Transverse colon (tissue), 4 donors: ENCODE data around the gene TEX19. TPM values are rescaled to one million over a fixed set of nuclear protein-coding genes. Genes with fewer than 3 reads are reported as not detected.
"Not testable (repeated sequence)": the region's sequence is repeated elsewhere in the genome, so short reads cannot be mapped to it uniquely, and the experiment has no call there.

Source experiments
- DNase-seq: peaks from one replicate; pipeline ENCODE4 v3.0.0-alpha.2; 2019
- H3K27ac ChIP-seq, 4 donors: fragments of 200-600 bp; sonication (generic); 2 replicates each; pipeline ENCODE4 v1.5.1; 2016 to 2018; ENCODE audit warnings: inconsistent platforms in 4 of 4
- H3K27me3 ChIP-seq: fragments of 200-600 bp; sonication (generic); 2 replicates; pipeline ENCODE4 v1.5.1; 2017; ENCODE audit warnings: inconsistent platforms
- H3K36me3 ChIP-seq, 4 donors: fragments of 200-600 bp; sonication (generic); 2 replicates each; pipeline ENCODE4 v1.5.1; 2017 to 2019; ENCODE audit warnings: inconsistent platforms in 4 of 4
- H3K4me1 ChIP-seq, 4 donors: fragments of 200-600 bp; sonication (generic); 2 replicates each; pipeline ENCODE4 v1.5.1; 2017 to 2020; ENCODE audit warnings: inconsistent platforms in 4 of 4
- H3K4me3 ChIP-seq, 4 donors: fragments of 200-600 bp; sonication (generic); 1 replicate in 1 of 4; 2 replicates in 3 of 4; pipeline versions ENCODE4 v1.5.1 to v1.6.1; 2017 to 2019; ENCODE audit warnings: inconsistent platforms in 4 of 4
- H3K9me3 ChIP-seq, 2 donors: fragments of 200-600 bp; sonication (generic); 2 replicates each; pipeline ENCODE4 v1.5.1; 2017 to 2019; ENCODE audit warnings: inconsistent platforms in 2 of 2
- EP300 ChIP-seq: sonication (generic); formaldehyde crosslinking; IDR thresholded peaks from one replicate; pipeline ENCODE4 v1.6.1; 2017; ENCODE audit warnings: antibody characterized with exemption, low read depth
- POLR2A ChIP-seq: fragments of 450-650 bp; IDR thresholded peaks from one replicate; pipeline ENCODE4 v1.6.1; 2016; ENCODE audit warnings: antibody characterized with exemption, mild to moderate bottlenecking, moderate library complexity
- POLR2AphosphoS5 ChIP-seq, 3 donors: sonication (generic); formaldehyde crosslinking; IDR thresholded peaks; one replicate each; pipeline ENCODE4 v1.6.1; 2016; ENCODE audit warnings: antibody characterized with exemption in 3 of 3
- WGBS, 2 donors: methylation state at CpG; one replicate each; pipeline ENCODE4 v1.1.5; 2018; ENCODE audit warnings: low coverage in 1 of 2; 5-methylcytosine and 5-hydroxymethylcytosine counted together
- in situ Hi-C, 4 donors: fragments of 200-750 bp; cut with MboI; loops; one replicate each; pipeline versions ENCODE4 v1.15.0 to v1.15.1; 2017; ENCODE audit warnings: low sequenced_read_pairs in 3 of 4, low pct_ligation_motif_present in 1 of 4, low pct_unique_long_range_greater_than_20kb in 1 of 4
- intact Hi-C: fragments of 100-400 bp; cut with DNase I; formaldehyde crosslinking; loops from one replicate; pipeline ENCODE4 v1.15.1; 2023; ENCODE audit warnings: low total_unique reads
- total RNA-seq, 4 donors: library from RNA; depleted of rRNA; stranded (reverse); fragments of >200 nt; gene quantifications; one replicate each; pipeline ENCODE4 v1.1.0, GENCODE V29; 2016
- TF ChIP-seq, protein P1 (sequence below), 5 experiments: fragments of 200-600 bp in 3 of 5; fragments of 450-650 bp in 2 of 5; sonication (generic) in 3 of 5; IDR thresholded peaks; 1 replicate in 2 of 5; 2 replicates in 3 of 5; pipeline ENCODE4 v1.5.1; 2016 to 2017; ENCODE audit warnings: antibody characterized with exemption in 5 of 5, inconsistent platforms in 3 of 5, mild to moderate bottlenecking in 2 of 5, moderate library complexity in 1 of 5

Gene TEX19
- total RNA-seq, 4 donors from 2014 or later = not detected

DNA sequence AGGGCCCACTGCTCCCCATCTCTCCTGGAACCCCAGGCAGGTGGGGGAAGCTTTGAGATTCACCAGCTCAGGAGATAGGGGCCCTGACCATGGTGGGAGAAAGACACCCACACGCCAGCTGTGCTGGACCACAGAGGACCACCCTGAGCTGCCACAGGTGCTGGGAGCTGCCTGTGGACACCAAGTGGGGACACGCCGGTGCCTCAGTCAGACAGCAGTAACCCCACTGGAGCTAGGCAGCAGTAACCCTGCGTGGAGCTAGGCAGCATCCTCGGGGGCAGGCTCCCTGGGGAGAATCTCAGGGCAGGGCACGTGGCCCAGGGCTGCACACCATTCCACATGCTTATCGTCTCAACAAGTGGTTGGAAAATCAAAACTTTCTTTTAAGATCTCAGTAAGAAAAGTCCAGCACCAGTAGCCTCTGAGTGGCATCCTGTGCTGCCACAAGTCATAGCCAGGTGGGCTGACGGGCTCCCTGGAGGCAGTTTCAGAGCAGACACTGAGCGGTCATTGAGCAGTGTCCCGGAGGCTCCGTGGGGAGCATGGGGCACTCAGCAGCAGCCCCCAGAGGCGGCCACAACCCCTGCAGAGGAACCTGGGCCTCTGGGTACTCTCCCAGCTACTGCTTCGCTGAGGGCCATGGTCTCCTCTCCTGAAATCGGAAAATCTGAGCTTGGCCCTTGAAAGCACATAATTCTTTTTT, 51.1 kb downstream of the TEX19 start:
- no peak overlapping the region for H3K27ac ChIP-seq
- H3K36me3 ChIP-seq = no peaks in the 10 kb centered on the region
- WGBS, 2 donors = 91 to 100% methylated on average over 6 to 12 of the region's 14 CpGs
- H3K27me3 ChIP-seq = no peaks in the 10 kb centered on the region
- H3K9me3 ChIP-seq = no peaks in the 10 kb centered on the region
- peaks cover 0 to 6% (median 5%) of the 10 kb centered on the region in 4 donors for H3K4me1 ChIP-seq
- H3K4me3 ChIP-seq = no peak overlapping the region
- DNase-seq = no peak
- intact Hi-C loops (loop anchor here (5.0 kb wide), 1 partner anchor 53 kb away; the partner anchor contains the start of gene TEX19), in situ Hi-C loops (loop anchor here in 1 of 4 donors (10.0 kb wide), 1 partner anchor 55 kb away; the partner anchor contains the start of gene TEX19)
- no peak for TF ChIP-seq POLR2A
- no peak for TF ChIP-seq EP300
- TF ChIP-seq, protein P1, sequence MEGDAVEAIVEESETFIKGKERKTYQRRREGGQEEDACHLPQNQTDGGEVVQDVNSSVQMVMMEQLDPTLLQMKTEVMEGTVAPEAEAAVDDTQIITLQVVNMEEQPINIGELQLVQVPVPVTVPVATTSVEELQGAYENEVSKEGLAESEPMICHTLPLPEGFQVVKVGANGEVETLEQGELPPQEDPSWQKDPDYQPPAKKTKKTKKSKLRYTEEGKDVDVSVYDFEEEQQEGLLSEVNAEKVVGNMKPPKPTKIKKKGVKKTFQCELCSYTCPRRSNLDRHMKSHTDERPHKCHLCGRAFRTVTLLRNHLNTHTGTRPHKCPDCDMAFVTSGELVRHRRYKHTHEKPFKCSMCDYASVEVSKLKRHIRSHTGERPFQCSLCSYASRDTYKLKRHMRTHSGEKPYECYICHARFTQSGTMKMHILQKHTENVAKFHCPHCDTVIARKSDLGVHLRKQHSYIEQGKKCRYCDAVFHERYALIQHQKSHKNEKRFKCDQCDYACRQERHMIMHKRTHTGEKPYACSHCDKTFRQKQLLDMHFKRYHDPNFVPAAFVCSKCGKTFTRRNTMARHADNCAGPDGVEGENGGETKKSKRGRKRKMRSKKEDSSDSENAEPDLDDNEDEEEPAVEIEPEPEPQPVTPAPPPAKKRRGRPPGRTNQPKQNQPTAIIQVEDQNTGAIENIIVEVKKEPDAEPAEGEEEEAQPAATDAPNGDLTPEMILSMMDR (IDR thresholded peaks at IDR 0.05) = no peak
- TF ChIP-seq POLR2AphosphoS5 (IDR thresholded peaks at IDR 0.05) = no peak

DNA sequence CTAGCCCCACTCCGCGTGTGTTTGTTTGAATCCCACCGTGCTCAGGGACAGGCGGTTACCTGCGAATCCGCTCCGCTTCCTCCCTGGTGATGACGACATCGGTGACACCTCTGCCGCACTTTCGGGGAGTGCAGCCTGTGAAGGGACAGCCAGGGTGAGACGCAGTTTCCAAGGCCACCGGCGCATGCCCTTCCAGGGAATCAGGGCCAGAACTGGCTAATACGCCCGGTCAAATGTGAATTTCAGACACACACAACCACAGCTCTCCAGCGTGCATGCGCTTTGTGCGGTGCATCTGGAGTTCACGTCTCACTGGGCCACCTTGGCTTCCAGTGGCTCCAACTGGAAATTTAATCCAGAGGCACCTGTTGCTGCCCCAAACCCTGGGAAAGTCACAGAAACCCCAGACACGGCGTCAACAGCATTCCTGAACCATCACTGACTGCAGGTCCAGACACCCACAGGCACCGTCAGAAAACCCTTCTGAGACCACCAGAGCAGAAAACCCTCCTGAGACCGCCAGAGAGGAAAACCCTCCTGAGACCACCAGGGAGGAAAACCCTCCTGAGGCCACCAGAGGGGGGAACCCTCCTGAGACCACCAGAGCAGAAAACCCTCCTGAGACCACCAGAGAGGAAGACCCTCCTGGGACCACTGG, 52.5 kb downstream of the TEX19 start:
- Histone ChIP-seq H3K27me3 (no peaks in the 10 kb centered on the region), H3K36me3 (no peaks in the 10 kb centered on the region), H3K27ac (no peak overlapping the region), H3K4me3 (no peak overlapping the region), H3K9me3 (no peaks in the 10 kb centered on the region), H3K4me1 (peaks cover 0 to 6% (median 5%) of the 10 kb centered on the region in 4 donors)
- DNase-seq = no peak
- TF ChIP-seq POLR2A (no peak), EP300 (no peak), POLR2AphosphoS5 (IDR thresholded peaks at IDR 0.05) (no peak)
- TF ChIP-seq, protein P1 (IDR thresholded peaks at IDR 0.05) = no peak
- in situ Hi-C loops (loop anchor here in 1 of 4 donors (10.0 kb wide), 1 partner anchor 57 kb away; the partner anchor contains the start of gene TEX19), intact Hi-C loops (loop anchor here (5.0 kb wide), 1 partner anchor 54 kb away; the partner anchor contains the start of gene TEX19)
- 92 to 100% methylated on average over 9 to 20 of the region's 24 CpGs for WGBS, 2 donors

DNA sequence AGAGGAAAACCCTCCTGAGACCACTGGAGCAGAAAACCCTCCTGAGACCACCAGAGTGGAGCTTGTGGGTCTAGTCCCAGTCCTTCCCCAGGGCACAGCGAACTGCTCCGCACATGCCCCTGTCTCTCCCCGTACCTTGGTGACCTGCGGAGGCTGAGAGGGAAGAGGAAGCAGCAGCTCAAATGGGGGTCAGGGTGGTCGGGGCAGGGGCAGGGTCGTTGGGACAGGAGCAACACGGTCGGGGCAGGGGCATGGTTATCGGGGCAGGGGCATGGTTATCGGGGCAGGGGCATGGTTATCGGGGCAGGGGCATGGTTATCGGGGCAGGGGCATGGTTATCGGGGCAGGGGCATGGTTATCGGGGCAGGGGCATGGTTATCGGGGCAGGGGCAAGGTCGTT, 53.0 kb downstream of the TEX19 start:
- not testable (repeated sequence) for H3K27me3 ChIP-seq, H3K27ac ChIP-seq, H3K4me1 ChIP-seq, H3K36me3 ChIP-seq, H3K4me3 ChIP-seq, H3K9me3 ChIP-seq, DNase-seq
- 70 to 89% methylated on average over 2 to 16 of the region's 16 CpGs for WGBS, 2 donors
- intact Hi-C loops (loop anchor here (5.0 kb wide), 1 partner anchor 55 kb away; the partner anchor contains the start of gene TEX19), in situ Hi-C loops (loop anchor here in 1 of 4 donors (10.0 kb wide), 1 partner anchor 57 kb away; the partner anchor contains the start of gene TEX19)

DNA sequence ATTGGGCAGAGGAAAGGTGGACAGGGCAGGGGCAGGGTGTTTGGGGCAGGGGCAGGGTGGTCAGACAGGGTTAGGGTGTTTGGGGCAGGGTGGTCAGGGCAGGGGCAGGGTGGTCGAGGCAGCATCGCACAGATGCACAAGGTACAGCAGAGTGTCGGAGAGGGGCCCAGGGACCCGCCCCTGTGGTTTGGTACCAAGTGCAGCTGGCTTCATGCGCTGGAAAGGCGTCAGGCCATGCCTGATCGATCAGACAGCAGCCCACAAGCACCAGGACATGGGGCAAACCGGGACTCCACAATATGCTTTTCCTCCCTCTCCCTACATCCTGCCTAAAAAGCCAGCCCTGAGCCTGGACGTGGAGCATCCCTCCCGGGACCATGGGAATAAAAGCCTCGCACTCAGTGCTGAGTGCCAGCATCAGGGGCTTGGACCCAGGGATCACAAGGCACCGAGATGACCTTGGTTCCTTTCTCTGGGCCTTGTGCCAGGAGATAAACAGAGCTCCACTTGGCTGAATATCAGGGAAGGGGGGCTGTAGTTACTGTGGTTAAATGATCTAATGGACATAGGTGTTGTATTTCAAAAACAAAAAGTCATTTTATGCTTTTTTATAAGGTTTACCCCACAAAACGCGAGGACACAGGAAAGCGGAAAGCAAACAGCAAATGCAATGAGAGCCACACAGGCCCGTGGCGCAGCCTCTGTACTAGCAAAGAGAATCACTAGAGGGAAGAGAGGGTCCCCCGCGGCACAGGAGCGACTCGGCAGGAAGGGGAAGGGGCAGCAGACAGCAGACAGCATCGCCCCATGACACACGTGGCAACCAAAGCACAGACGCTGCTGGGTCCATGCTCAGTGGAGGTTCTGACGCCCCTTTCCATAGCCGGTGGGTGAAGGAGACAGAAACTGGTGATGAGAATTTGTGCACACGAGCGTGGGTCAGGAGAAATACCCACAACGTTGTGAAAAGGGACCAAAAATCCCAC, 53.8 kb downstream of the TEX19 start:
- no peaks in the 10 kb centered on the region for H3K27me3 ChIP-seq
- no peaks in the 10 kb centered on the region for H3K36me3 ChIP-seq
- WGBS, 2 donors = 82 to 96% methylated on average over 15 to 29 of the region's 29 CpGs
- H3K27ac ChIP-seq = no peak overlapping the region
- H3K9me3 ChIP-seq = no peaks in the 10 kb centered on the region
- TF ChIP-seq, protein P1 (IDR thresholded peaks at IDR 0.05) = no peak
- TF ChIP-seq POLR2AphosphoS5 (IDR thresholded peaks at IDR 0.05) (no peak), POLR2A (no peak), EP300 (no peak)
- H3K4me1 ChIP-seq = peaks cover 2 to 12% (median 8%) of the 10 kb centered on the region in 4 donors
- in situ Hi-C loops = loop anchor here in 1 of 4 donors (10.0 kb wide), 1 partner anchor 58 kb away; the partner anchor contains the start of gene TEX19
- H3K4me3 ChIP-seq = no peak overlapping the region
- DNase-seq = no peak
- intact Hi-C loops = loop anchor here (5.0 kb wide), 1 partner anchor 56 kb away; the partner anchor contains the start of gene TEX19
